Right cardiac atrium (tissue), 5 donors: ENCODE data around the gene DCTN3. TPM values are rescaled to one million over a fixed set of nuclear protein-coding genes. Genes with fewer than 3 reads are reported as not detected.

Source experiments
- ATAC-seq, 2 donors: fragments of 200-7000 bp; cut with Tn5 transposase; one replicate each; pipeline versions ENCODE4 v1.8.0 to v1.9.1; 2020; ENCODE audit warnings: moderate library complexity in 2 of 2, mild to moderate bottlenecking in 1 of 2
- DNase-seq, 3 donors: peaks; one replicate each; pipeline ENCODE4 v3.0.0-alpha.2; 2020
- H3K27ac ChIP-seq: one replicate; pipeline ENCODE4 v1.5.1; 2013; ENCODE audit warnings: mild to moderate bottlenecking, low read length, control low read depth, moderate library complexity
- H3K27me3 ChIP-seq: one replicate; pipeline ENCODE4 v1.6.1; 2013; ENCODE audit not compliant: control insufficient read depth, insufficient read depth
- H3K4me1 ChIP-seq: one replicate; pipeline ENCODE4 v1.6.1; 2013; ENCODE audit warnings: low read length; ENCODE audit not compliant: control insufficient read depth, insufficient read depth
- H3K4me3 ChIP-seq: one replicate; pipeline ENCODE4 v1.5.1; 2013; ENCODE audit warnings: low read length, control low read depth
- H3K9me3 ChIP-seq: one replicate; pipeline ENCODE4 v1.6.1; 2013; ENCODE audit warnings: low read length; ENCODE audit not compliant: control insufficient read depth
- WGBS: extraction: QIAGEN DNeasy Blood & Tissue Kit; methylation state at CpG from one replicate; pipeline ENCODE4 v1.1.7; 2013; 5-methylcytosine and 5-hydroxymethylcytosine counted together
- intact Hi-C, 4 donors: fragments of 100-400 bp; cut with DNase I; formaldehyde crosslinking; loops; one replicate each; pipeline versions ENCODE4 v1.11.0 to v1.14.0; 2022 to 2023
- long read RNA-seq, 4 donors: library from polyadenylated mRNA; unstranded; transcript quantifications; one replicate each; pipeline ENCODE4 v2.0.0, GENCODE V29; 2020 to 2021
- polyA plus RNA-seq: library from polyadenylated mRNA; stranded (reverse); fragments of 200-250 nt; gene quantifications from one replicate; pipeline ENCODE4 v1.2.3, GENCODE V29; 2013
- total RNA-seq, 4 donors: library from RNA; stranded (reverse); fragmentation: NEBNext Ultra II Directional; extraction: Animal tissue kit (Norgen Biotek cat#: 25700); gene quantifications; one replicate each; pipeline ENCODE4 v1.2.1, GENCODE V29; 2021
- donor health status: healthy with polysubstance abuse.
- donor health status: DM: no; HTN: yes; CAD: no.
- donor health status: DM: no; HTN: no; CAD: no.
- donor health status: DM: no; HTN: yes; CAD: no; lungs with severe emphysema.
- donor health status: DM: yes; HTN: yes; CAD: no.

Gene DCTN3
- 100 to 1,000 TPM in 3 of 4 donors, 10 to 100 TPM in 1; 99.3 to 128 (median 117) TPM for total RNA-seq
- polyA plus RNA-seq = 113 TPM
- long read RNA-seq, donor 1, transcript DCTN3-201 (7 exons, 808 nt) = major isoform, 103 of 111 reads
- long read RNA-seq, donor 1, partial matches to known transcripts = 2 of 111 reads
- long read RNA-seq, donor 1, other reads (novel, unspliced or antisense) = 4 of 111 reads
- long read RNA-seq, donor 2, transcript DCTN3-201 (7 exons, 808 nt) = major isoform, 68 of 76 reads
- long read RNA-seq, donor 2, partial matches to known transcripts = 1 of 76 reads
- long read RNA-seq, donor 2, other reads (novel, unspliced or antisense) = 5 of 76 reads
- long read RNA-seq, donor 3, transcript DCTN3-201 (7 exons, 808 nt) = major isoform, 27 of 36 reads
- long read RNA-seq, donor 3, partial matches to known transcripts = 1 of 36 reads
- long read RNA-seq, donor 3, other reads (novel, unspliced or antisense) = 5 of 36 reads
- long read RNA-seq, donor 4, transcript DCTN3-201 (7 exons, 808 nt) = major isoform, 49 of 54 reads
- long read RNA-seq, donor 4, partial matches to known transcripts = 0 of 54 reads
- long read RNA-seq, donor 4, other reads (novel, unspliced or antisense) = 2 of 54 reads

GRCh38 chr9:34620061-34620994, at the start of gene DCTN3:
DCTN3 (minus strand) TSS chr9:34620495; CDS start chr9:34620464, 31 bp downstream.
- Histone ChIP-seq H3K4me1 (peaks cover 7% of the 10 kb centered on the region), H3K27ac (peak within 1 kb of the TSS; percentile 2), H3K9me3 (no peaks in the 10 kb centered on the region), H3K4me3 (peak within 1 kb of the TSS; percentile 92), H3K27me3 (no peaks in the 10 kb centered on the region)
- DNase-seq (peak; percentile 95 to 97 (median 95)), ATAC-seq (peak; percentile 97 to 98)
- intact Hi-C loops = no loop called here
- WGBS = 4% methylated on average over 43 of the region's 43 CpGs

GRCh38 chr9:34665381-34666250, 45.3 kb upstream of the DCTN3 start:
- Histone ChIP-seq H3K27ac (peak overlapping the region; percentile 99), H3K27me3 (no peaks in the 10 kb centered on the region), H3K4me1 (peaks cover 4% of the 10 kb centered on the region), H3K4me3 (peak overlapping the region; percentile 69), H3K9me3 (no peaks in the 10 kb centered on the region)
- peak; percentile 93 to 94 for ATAC-seq
- WGBS = 2% methylated on average over 55 of the region's 55 CpGs
- intact Hi-C loops = no loop called here
- DNase-seq = peak; percentile 96 to 98 (median 97)

GRCh38 chr9:34665067-34665380, 44.7 kb upstream of the DCTN3 start:
- intact Hi-C loops = no loop called here
- H3K4me1 ChIP-seq = peaks cover 4% of the 10 kb centered on the region
- 2% methylated on average over 26 of the region's 26 CpGs for WGBS
- ATAC-seq (no peak), DNase-seq (no peak)
- H3K9me3 ChIP-seq = no peaks in the 10 kb centered on the region
- peak overlapping the region; percentile 69 for H3K4me3 ChIP-seq
- no peaks in the 10 kb centered on the region for H3K27me3 ChIP-seq
- peak overlapping the region; percentile 89 for H3K27ac ChIP-seq

- DNase-seq = peak; percentile 84 to 93 (median 91)
- ATAC-seq = peak; percentile 49 to 53
- intact Hi-C loops = no loop called here
Measured at GRCh38 chr9:34664281-34665066, 44.2 kb upstream of the DCTN3 start.

GRCh38 chr9:34663303-34663605, 43.0 kb upstream of the DCTN3 start:
- intact Hi-C loops = no loop called here
- peaks cover 4% of the 10 kb centered on the region for H3K4me1 ChIP-seq
- DNase-seq (no peak), ATAC-seq (no peak)
- H3K4me3 ChIP-seq = no peak overlapping the region
- H3K9me3 ChIP-seq = no peaks in the 10 kb centered on the region
- H3K27me3 ChIP-seq = no peaks in the 10 kb centered on the region
- H3K27ac ChIP-seq = no peak overlapping the region

More at GRCh38 chr9:34664281-34665066, 44.2 kb upstream of the DCTN3 start:
- WGBS = 12% methylated on average over 18 of the region's 18 CpGs
- Histone ChIP-seq H3K4me3 (peak overlapping the region; percentile 69), H3K27ac (peak overlapping the region; percentile 89), H3K9me3 (no peaks in the 10 kb centered on the region), H3K27me3 (no peaks in the 10 kb centered on the region), H3K4me1 (peaks cover 4% of the 10 kb centered on the region)

- peak in 1 of 3 donors; percentile 57 for DNase-seq
- Histone ChIP-seq H3K9me3 (no peaks in the 10 kb centered on the region), H3K27me3 (no peaks in the 10 kb centered on the region), H3K4me1 (peaks cover 4% of the 10 kb centered on the region), H3K4me3 (no peak within 1 kb of the TSS), H3K27ac (no peak within 1 kb of the TSS)
- no peak for ATAC-seq
- intact Hi-C loops = no loop called here
- 80% methylated on average over 4 of the region's 4 CpGs for WGBS
Measured at GRCh38 chr9:34662526-34663302, 42.4 kb upstream of the DCTN3 start, which contains the start of gene CCL27. CCL27 (minus strand) TSS chr9:34662657; CDS start chr9:34662633, 24 bp downstream.

- no peaks in the 10 kb centered on the region for H3K27me3 ChIP-seq
- ATAC-seq (no peak), DNase-seq (no peak)
- H3K4me1 ChIP-seq = peaks cover 3% of the 10 kb centered on the region
- 94% methylated on average over 8 of the region's 8 CpGs for whole genome bisulfite sequencing
- H3K9me3 ChIP-seq = no peaks in the 10 kb centered on the region
- no peak overlapping the region for H3K27ac ChIP-seq
- H3K4me3 ChIP-seq = no peak overlapping the region
- intact Hi-C loops = no loop called here
Measured at GRCh38 chr9:34659592-34660253, 39.4 kb upstream of the DCTN3 start.

- no peak overlapping the region for H3K4me3 ChIP-seq
- peaks cover 10% of the 10 kb centered on the region for H3K4me1 ChIP-seq
- peak in 2 of 3 donors; percentile 34 to 40 for DNase-seq
- 82% methylated on average over 14 of the region's 14 CpGs for WGBS
- no peak overlapping the region for H3K27ac ChIP-seq
- ATAC-seq = no peak
- H3K27me3 ChIP-seq = no peaks in the 10 kb centered on the region
- intact Hi-C loops = no loop called here
- H3K9me3 ChIP-seq = no peaks in the 10 kb centered on the region
Measured at GRCh38 chr9:34658461-34658860, 38.2 kb upstream of the DCTN3 start.

- WGBS = 87% methylated on average over 5 of the region's 5 CpGs
- Histone ChIP-seq H3K27me3 (no peaks in the 10 kb centered on the region), H3K4me1 (peaks cover 15% of the 10 kb centered on the region), H3K4me3 (no peak overlapping the region), H3K27ac (no peak overlapping the region), H3K9me3 (no peaks in the 10 kb centered on the region)
- ATAC-seq (no peak), DNase-seq (peak in 1 of 3 donors; percentile 39)
- intact Hi-C loops = no loop called here
Measured at GRCh38 chr9:34656992-34657391, 36.7 kb upstream of the DCTN3 start.
